ENCODE data around the gene PRSS36. TPM values are rescaled to one million over a fixed set of nuclear protein-coding genes. Genes with fewer than 3 reads are reported as not detected.

Gene PRSS36
- total RNA-seq, 1 experiment from 2014 or later, result 0.66 TPM

- Histone ChIP-seq H2BK12ac (ENCODE audit: insufficient read length, low read depth, low read length) (no peak overlapping the region), H3K4me1 (ENCODE audit: insufficient read depth, low read length) (no peaks in the 10 kb centered on the region), H2BK20ac (ENCODE audit: low read depth, low read length, poor library complexity, severe bottlenecking) (no peak overlapping the region), H4K91ac (ENCODE audit: insufficient read length, low read depth, low read length) (no peak overlapping the region), H4K5ac (ENCODE audit: insufficient read length, low read depth, low read length) (no peak overlapping the region), H3K4ac (ENCODE audit: low read depth, low read length) (no peak overlapping the region), H2BK15ac (ENCODE audit: low read depth, low read length) (no peak overlapping the region), H3K27ac (ENCODE audit: insufficient read length, low read depth, low read length) (no peak overlapping the region), H3K23ac (ENCODE audit: insufficient read length, low read depth, low read length) (no peak overlapping the region), H2BK5ac (ENCODE audit: insufficient read length, low read length) (no peak overlapping the region), H4K20me1 (ENCODE audit: control insufficient read depth, insufficient read depth, insufficient read length) (no peaks in the 10 kb centered on the region), H2AFZ (ENCODE audit: low read length) (no peak overlapping the region), H3K9me3 (ENCODE audit: control insufficient read depth, low read depth, low read length) (no peaks in the 10 kb centered on the region), H3K9ac (ENCODE audit: extremely low read depth, insufficient read length, low read length) (no peak overlapping the region), H3T11ph (ENCODE audit: low read length) (no peak overlapping the region), H3K4me2 (ENCODE audit: insufficient read depth, insufficient read length, low read length) (no peak overlapping the region), H3K79me1 (ENCODE audit: insufficient read depth, low read depth, low read length, poor library complexity, severe bottlenecking) (peaks cover 19% of the 10 kb centered on the region), H3K14ac (ENCODE audit: insufficient read depth, low read length) (no peak overlapping the region), H2AK5ac (ENCODE audit: insufficient read length, low read length) (no peak overlapping the region), H3K79me2 (ENCODE audit: insufficient read depth, low read length) (peaks cover 42% of the 10 kb centered on the region), H3K23me2 (ENCODE audit: insufficient read length, low read depth, low read length, poor library complexity, severe bottlenecking) (peaks cover 9% of the 10 kb centered on the region), H3K56ac (ENCODE audit: insufficient read length, low read depth, low read length) (no peak overlapping the region), H4K8ac (replicated peaks; ENCODE audit: insufficient read length, low read depth, low read length) (no peak overlapping the region), H2BK120ac (ENCODE audit: low read depth, low read length, poor library complexity, severe bottlenecking) (no peak overlapping the region), H3K27me3 (ENCODE audit: insufficient read depth, low read length) (no peaks in the 10 kb centered on the region), H3K18ac (ENCODE audit: insufficient read length, low read depth, low read length) (no peak overlapping the region)
- Mint-ChIP-seq H3K9me3 (no peaks in the 10 kb centered on the region; a peak in 2 of 5 replicates), H3K27me3 (ENCODE audit: low read depth) (peaks cover 4% of the 10 kb centered on the region), H3K4me1 (peaks cover 25 to 36% of the 10 kb centered on the region in 2 experiments), H3K27ac (peak overlapping the region in 2 of 3 experiments; percentile 48 to 64; a peak in 3 of 7 replicates), H3K36me3 (ENCODE audit: insufficient read depth in 1 of 3, low read depth in 3 of 3) (peaks cover 88 to 92% (median 90%) of the 10 kb centered on the region in 3 experiments), H3K4me3 (peak overlapping the region; percentile 10 to 39; a peak in 4 of 5 replicates)
- TF ChIP-seq CTCF (conservative IDR thresholded peaks at IDR 0.05), result no peak
- WGBS (ENCODE audit: extremely low coverage, insufficient read length, low lambda C conversion rate), result no CpG with 5 or more reads among the region's 14 CpGs
- DNase-seq, result no peak
Observed at GRCh38 chr16:31184888-31185287, 35.0 kb upstream of the PRSS36 start.

Data from H9 (cell line).